Stimulated activated CD8-positive, alpha-beta memory T cell treated with anti-CD3 and anti-CD28 coated beads, Interleukin-4, amount 100 ng/mL, for 24 hours (primary cell): ENCODE data around the gene FGF8.
A peak's percentile ranks its signal among the peaks of the same experiment; 100 is the strongest.
"Not testable (repeated sequence)": the region's sequence is repeated elsewhere in the genome, so short reads cannot be mapped to it uniquely, and the experiment has no call there.

Source experiments
- DNase-seq: peaks from one replicate; pipeline ENCODE4 v3.0.0-alpha.2; 2020; ENCODE audit warnings: low read depth

Gene FGF8

DNA sequence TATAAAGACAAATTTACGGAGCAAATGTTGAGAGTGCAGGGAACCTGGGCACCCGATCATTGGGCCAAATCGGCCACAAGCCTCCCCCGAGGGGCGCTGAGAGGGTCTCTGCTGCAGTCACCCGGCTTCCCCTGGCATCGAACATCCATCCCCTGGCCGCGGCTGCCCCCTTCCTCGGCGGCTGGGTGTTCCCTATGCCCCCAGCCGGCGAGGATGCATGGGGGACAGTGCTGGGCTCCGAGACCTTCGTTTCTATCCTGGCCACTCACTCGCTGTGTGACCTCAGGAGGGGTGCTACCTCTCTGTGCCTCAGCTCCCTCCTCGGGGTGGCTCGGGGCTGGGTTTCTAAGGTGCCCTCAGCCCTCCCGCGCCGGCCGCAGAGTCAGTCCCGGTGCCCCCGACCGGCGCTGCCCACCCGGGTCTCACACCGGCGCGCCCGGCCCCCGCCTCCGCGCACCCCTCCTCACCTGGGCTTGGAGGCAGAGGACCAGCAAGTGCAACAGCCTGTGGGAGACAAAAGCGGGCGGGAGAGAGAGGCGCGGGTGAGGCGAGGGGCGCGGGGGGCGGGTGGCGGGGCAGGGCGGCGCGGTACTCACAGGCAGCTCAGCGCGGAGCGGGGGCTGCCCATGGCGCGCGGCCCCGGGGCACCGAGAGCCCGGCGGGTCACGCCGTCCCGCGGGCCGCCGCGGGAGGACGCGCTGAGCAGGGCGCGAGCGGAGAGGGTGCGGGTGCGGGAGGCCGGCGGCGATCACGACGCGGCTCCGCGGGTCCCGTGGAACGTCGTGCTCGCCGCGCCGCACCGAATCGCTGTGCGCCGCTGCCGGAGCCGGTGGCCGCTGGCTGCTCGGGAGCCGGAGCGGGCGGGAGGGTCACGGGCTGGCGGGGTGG lies at the start of gene FGF8:
FGF8 (minus strand) TSS at position 842 of the 888 bp plus-strand sequence; CDS start at position 628, 214 bp downstream.
- DNase-seq, result no peak

GRCh38 chr10:101824736-101825135 lies 48.8 kb upstream of the FGF8 start:
- no peak for DNase-seq

DNA sequence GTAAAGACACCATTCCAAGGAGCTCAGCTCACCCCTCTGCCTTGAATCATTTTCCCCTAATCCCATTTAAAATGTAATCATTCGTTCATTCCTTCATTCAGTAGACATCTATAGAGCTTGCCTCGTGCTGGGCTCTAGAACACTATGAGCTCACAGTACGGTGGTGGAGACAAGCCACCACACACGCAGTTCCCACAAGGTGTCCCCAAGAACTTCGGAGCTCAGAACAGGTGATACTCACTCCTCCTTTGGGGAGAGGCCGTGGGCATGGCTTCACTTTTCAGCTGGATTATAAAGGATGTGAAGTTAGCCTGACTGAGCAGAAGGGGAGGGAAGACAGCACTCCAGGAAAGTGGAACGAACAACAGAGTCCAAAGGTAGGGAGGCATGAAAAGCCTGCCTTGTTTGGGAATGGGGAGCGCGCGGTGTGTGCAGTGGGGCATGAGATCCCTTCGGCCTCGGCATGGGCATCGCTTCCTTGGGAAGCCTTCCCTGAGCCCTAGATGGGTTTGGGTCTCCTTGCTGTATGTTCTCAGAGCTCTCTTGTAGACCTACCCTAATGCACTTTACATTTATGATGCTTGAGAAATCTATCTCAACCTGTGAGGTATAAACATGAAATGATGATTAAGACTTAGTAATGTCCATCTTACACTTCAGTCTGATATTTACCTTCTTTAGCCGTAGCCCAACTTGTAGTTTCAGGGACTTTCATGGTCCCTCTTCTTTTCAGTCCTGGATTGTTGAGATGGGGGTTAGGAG lies 43.1 kb upstream of the FGF8 start:
- no peak for DNase-seq

DNA sequence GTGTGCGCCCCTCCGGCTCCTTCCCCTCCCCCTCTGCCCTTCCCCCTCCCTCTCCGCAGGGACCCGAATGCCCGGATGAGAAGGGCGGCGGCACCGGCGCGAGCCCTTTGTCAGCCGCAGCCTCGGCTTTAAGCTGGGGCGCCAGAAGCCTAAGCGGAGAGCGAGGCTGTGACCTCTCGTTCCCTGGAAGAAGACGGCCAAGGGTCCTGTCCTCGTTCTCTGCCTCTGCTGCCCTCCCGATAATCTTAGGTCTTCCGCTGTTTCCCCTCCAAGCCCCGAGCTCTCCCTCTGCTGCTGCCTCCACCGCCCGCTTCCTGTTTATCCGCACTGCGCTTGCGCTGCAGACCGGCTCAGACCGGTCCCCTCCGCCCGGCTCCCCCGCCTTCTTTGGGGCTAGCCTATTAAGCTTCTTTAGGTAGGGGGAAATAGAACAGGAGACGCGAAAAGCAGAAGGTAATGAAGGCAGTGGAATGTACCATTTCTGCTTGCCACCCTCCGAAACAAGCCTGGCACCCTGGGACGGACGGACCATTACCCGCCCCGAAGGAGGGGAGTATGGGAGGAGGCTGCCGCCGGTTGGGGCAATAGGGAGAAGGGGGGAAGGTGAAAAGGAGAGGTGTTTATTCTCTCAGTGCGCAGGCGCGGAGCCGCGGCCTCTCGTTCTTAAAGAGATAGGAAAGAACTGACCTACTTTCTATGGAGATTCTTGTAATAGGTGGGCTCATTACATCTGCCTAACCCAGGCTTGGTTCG lies 42.4 kb upstream of the FGF8 start, which contains the start of gene OGA:
OGA (minus strand) TSS at position 326 of the 753 bp plus-strand sequence. CDS start 422 bp downstream, outside the sequence.
- DNase-seq, result peak; percentile 96

- DNase-seq, result no peak
These were observed 41.6 kb upstream of the FGF8 start for GRCh38 chr10:101817337-101818118.

DNA sequence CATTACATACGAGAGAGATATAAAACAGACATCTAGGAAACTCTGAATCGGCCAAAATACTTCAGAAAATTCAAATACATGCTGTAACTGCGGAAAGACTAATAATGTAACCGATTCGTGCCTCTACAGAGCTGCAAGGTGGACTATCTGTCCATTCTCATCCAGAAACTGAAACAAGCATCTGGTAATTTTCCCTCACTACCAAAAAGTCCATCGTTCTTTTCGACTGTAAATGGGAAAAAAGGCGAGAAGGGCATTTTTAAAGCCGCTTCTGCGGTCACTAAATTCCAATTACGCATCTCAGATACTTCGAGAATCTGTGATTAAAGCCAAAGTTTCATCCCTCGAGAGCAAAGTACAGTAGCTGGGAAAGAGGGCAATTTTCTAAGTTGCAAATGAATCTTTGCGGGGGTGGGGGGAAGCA lies 41.0 kb upstream of the FGF8 start:
- DNase-seq, result no peak

GRCh38 chr10:101816376-101816775 lies 40.5 kb upstream of the FGF8 start:
- no peak for DNase-seq

DNA sequence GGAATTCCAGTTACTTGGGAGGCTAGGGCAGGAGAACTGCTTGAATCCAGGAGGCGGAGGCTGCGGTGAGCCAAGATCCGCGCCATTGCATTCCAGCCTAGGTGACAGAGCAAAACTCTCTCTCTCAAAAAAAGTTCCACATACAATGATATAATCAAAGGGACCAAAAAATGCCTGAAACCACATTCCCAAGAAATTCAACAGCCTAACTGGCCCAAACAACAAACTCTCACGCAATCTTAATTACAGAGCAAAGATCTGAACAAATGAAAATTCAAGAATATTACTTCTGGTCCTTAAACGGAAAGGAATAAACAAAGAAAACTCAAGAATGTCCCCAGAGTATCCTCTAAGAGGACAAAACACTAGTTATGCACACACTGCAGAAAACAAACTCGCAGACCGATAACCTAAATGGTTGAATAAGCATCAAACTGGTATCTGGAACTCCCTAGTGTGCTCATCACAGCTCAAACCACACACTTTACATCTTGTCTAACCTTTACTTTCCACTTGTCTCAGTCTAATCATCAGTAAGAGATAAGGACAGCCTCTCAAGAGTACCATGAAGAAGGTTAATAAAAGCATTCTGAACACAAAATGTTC lies 38.7 kb upstream of the FGF8 start:
- no peak for DNase-seq

GRCh38 chr10:101812606-101813005 lies 36.7 kb upstream of the FGF8 start:
- DNase-seq, result no peak

DNA sequence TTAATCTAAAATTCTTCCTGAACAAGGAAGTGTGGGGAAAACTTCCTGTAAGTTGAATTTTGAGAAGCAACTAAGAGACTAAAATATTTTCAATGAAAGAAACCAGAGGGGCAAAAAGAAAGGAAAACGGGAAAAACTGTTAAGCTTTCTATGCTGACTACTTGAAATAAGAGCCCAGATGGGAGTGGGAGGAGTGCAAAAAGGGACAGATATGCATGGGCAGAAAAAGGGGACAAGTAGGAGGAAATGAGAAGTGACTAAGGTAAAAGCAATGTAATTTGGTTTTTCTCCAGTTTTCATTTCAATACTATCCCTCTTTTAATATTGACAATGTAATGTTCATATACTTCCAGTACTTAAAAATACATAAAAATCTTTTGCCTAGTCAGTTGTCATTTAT lies 31.2 kb upstream of the FGF8 start:
- no peak for DNase-seq

DNA sequence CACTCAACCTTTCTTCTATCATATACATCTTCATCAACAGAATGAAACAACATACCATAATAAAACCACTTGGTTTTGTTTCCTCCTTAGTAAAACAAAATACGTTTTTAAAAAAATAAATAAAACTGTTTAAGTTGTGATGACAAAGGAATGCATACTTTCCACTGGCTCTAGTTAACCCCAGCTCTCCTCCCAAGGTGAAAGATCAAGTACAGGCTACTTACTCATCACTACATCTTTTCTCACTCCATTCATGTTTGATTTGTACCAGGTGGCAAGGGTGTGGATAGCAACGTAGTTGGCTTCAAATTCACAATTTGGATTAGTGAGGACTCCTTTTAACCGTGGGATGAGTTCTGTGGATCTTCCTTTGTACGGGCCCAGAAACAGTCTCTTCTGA lies 27.6 kb upstream of the FGF8 start:
- no peak for DNase-seq

GRCh38 chr10:101797403-101798059 lies 21.6 kb upstream of the FGF8 start:
- DNase-seq, result no peak

DNA sequence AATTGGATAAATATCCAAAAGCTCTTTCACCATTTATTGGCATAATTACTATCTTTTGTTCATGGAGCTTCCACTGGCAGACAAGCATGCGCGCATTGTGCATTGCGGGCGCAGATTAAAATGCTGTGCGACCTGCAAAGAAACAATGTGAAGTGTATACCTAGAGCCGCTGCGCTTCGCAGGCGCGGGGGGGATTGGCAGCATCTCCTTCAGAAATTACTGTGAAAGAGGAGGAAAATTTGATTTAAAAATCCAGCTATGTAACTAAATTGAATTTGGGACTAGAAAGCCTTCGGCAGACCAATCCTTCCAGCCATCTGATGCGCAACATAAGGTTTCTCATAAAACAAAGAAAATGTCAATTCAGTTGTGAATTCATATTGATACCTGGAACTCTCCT lies 17.6 kb upstream of the FGF8 start:
- DNase-seq, result no peak

- no peak for DNase-seq
These were observed 13.8 kb upstream of the FGF8 start for GRCh38 chr10:101789686-101790085.

DNA sequence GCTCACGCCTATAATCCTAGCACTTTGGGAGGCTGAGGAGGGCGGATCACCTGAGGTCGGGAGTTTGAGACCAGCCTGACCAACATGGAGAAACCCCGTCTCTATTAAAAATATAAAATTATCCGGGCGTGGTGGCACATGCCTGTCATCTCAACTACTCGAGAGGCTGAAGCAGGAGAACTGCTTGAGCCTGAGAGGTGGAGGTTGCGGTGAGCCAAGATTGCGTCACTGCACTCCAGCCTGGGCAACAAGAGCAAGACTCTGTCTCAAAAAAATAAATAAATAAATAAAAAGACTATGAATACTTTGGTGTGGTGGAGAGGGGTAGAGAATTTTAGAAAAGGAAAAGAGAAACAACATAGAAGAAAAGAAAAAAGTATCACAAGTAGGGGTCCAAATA lies 13.3 kb upstream of the FGF8 start:
- not testable (repeated sequence) for DNase-seq

DNA sequence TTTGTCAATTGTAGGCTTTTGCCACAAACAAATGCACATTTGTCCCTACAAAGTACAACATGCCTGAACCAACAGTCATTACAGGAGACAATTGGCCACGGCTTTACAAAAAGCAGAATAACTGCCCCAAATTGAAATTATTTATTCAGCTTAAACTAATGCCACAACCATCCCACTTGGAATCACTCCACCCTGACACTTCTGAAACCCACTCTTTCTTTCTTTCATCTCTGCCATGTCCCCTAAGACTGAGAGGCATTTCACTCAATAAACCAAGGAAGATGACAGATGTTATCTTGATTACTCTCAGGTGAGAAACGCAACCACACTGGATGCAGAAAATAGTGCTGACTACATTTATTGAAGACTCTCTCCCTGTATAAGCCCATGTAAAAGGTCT lies 9.9 kb upstream of the FGF8 start:
- DNase-seq, result no peak

- no peak for DNase-seq
These were observed 8.6 kb upstream of the FGF8 start for GRCh38 chr10:101784558-101784957.

DNA sequence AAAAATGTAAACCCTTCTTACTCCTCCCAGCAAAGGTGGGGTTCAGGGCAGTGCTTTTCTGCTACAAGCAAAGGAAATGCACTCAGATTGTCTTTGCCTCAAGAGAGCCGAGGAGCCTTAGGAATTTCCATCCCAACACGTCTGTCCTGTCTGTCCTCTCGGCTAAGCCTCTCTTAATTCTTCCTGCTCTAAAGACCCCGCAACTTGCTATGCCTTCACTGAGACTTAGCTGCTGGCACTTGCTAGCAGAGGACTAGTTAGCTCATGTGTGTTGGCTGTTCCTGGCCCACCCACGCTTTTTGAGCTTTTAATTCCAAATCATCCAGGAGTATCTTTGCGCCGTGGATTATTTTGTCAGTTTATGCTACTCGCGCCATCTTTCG lies 7.8 kb upstream of the FGF8 start:
- no peak for DNase-seq

GRCh38 chr10:101782811-101783735 lies 7.2 kb upstream of the FGF8 start, which contains the start of gene NPM3:
Gene NPM3 (minus strand): TSS chr10:101783446. CDS start chr10:101783390, 56 bp downstream.
- DNase-seq, result peak; percentile 82
